ENCODE data around the gene GOLGA2.

GRCh38 chr9:128324401-128324800 is 48.6 kb upstream of the GOLGA2 start:
- TF ChIP-seq, protein P1, sequence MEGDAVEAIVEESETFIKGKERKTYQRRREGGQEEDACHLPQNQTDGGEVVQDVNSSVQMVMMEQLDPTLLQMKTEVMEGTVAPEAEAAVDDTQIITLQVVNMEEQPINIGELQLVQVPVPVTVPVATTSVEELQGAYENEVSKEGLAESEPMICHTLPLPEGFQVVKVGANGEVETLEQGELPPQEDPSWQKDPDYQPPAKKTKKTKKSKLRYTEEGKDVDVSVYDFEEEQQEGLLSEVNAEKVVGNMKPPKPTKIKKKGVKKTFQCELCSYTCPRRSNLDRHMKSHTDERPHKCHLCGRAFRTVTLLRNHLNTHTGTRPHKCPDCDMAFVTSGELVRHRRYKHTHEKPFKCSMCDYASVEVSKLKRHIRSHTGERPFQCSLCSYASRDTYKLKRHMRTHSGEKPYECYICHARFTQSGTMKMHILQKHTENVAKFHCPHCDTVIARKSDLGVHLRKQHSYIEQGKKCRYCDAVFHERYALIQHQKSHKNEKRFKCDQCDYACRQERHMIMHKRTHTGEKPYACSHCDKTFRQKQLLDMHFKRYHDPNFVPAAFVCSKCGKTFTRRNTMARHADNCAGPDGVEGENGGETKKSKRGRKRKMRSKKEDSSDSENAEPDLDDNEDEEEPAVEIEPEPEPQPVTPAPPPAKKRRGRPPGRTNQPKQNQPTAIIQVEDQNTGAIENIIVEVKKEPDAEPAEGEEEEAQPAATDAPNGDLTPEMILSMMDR (conservative IDR thresholded peaks at IDR 0.05), result no peak
- no peak for TF ChIP-seq EZH2 (IDR thresholded peaks at IDR 0.05; ENCODE audit: low read depth)

Data from PC-9 (cell line).